Measurements from ENCODE around the gene TNFAIP8.

GRCh38 chr5:119358901-119359603, 3.2 kb downstream of the TNFAIP8 start:
- TF ChIP-seq POLR2A (IDR thresholded peaks at IDR 0.05) (no peak), CTCF (IDR thresholded peaks at IDR 0.05) (no peak), POLR2AphosphoS5 (IDR thresholded peaks at IDR 0.05; ENCODE audit: insufficient read depth in 1 of 2, low read depth in 1 of 2) (no peak)

All from vagina (tissue), 2 donors.